ENCODE results near the gene BCL6. TPM values are rescaled to one million over a fixed set of nuclear protein-coding genes. Genes with fewer than 3 reads are reported as not detected.
A peak's percentile ranks its signal among the peaks of the same experiment; 100 is the strongest.

BCL6 gene
- total and polyA plus RNA-seq, 3 experiments from 2014 or later = 1.8 to 17.2 (median 17.1) TPM

DNA sequence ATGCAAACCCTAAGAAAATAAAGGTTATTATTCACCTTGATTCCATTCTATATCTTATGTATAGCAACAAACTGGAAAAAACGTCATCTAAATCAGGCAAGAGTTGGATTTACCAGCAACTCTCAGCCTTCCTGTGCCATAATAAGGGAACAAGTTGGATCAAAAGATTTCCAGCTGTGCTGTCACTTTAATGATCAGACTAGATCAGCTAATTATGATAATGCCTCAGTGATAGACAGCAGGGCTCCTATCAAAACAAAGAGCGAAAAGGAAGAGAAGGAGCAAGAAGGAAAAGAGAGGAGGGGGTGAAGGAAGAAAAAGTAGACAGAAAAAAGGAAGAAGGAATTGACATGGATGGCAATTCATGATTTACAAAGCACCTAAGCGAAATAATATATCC is 36.7 kb upstream of the BCL6 start:
- H3K27me3 Mint-ChIP-seq = no peaks in the 10 kb centered on the region
- no peak for DNase-seq
- Histone ChIP-seq H3K9me3 (ENCODE audit: low read length) (no peaks in the 10 kb centered on the region), H3K4me1 (ENCODE audit: insufficient read depth, low read length) (peaks cover 12% of the 10 kb centered on the region), H3K4me3 (ENCODE audit: low read length) (no peak overlapping the region), H3K27ac (ENCODE audit: low read depth, low read length) (no peak overlapping the region), H3K27me3 (ENCODE audit: insufficient read depth, low read length, poor library complexity, severe bottlenecking) (no peaks in the 10 kb centered on the region), H3K36me3 (ENCODE audit: insufficient read depth, low read length) (no peaks in the 10 kb centered on the region)
- no peaks in the 10 kb centered on the region for H3K9me3 Mint-ChIP-seq
- ChIA-PET POLR2A (no interaction called here), CTCF (no interaction called here)
- no peak overlapping the region for H3K27ac Mint-ChIP-seq
- no peaks in the 10 kb centered on the region for H3K36me3 Mint-ChIP-seq
- H3K4me3 Mint-ChIP-seq = no peak overlapping the region
- H3K4me1 Mint-ChIP-seq = peaks cover 17 to 25% (median 21%) of the 10 kb centered on the region in 3 donors

DNA sequence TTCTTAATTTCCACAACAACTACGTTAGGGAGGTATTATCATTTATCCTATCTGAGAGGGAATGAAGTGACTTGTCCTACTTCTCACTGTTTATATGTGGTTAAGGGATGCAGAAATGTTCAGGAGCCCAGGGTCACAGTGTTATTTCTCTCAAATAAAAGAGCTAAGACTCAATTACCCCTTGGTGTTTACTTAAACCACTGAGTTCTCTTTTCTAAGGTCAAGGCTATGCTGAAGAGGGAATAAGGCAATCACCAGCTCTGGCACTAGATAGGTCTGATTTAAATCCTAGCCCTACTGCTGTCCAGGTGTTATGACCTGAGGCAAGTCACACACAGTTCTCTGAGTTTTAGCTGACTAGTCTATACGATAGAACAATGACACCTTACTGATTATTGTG is 35.7 kb upstream of the BCL6 start:
- Mint-ChIP-seq H3K27ac (no peak overlapping the region), H3K4me3 (no peak overlapping the region), H3K27me3 (no peaks in the 10 kb centered on the region), H3K4me1 (peaks cover 21 to 30% (median 26%) of the 10 kb centered on the region in 3 donors), H3K9me3 (no peaks in the 10 kb centered on the region), H3K36me3 (no peaks in the 10 kb centered on the region)
- Histone ChIP-seq H3K36me3 (ENCODE audit: insufficient read depth, low read length) (no peaks in the 10 kb centered on the region), H3K9me3 (ENCODE audit: low read length) (no peaks in the 10 kb centered on the region), H3K27ac (ENCODE audit: low read depth, low read length) (no peak overlapping the region), H3K4me3 (ENCODE audit: low read length) (no peak overlapping the region), H3K4me1 (ENCODE audit: insufficient read depth, low read length) (peaks cover 16% of the 10 kb centered on the region), H3K27me3 (ENCODE audit: insufficient read depth, low read length, poor library complexity, severe bottlenecking) (no peaks in the 10 kb centered on the region)
- POLR2A ChIA-PET = no interaction called here
- no peak for DNase-seq
- CTCF ChIA-PET = interaction anchor here (1.4 kb wide), 1 partner anchor 41 kb away, joined by 4 read pairs; no protein-coding TSS in a partner anchor

DNA sequence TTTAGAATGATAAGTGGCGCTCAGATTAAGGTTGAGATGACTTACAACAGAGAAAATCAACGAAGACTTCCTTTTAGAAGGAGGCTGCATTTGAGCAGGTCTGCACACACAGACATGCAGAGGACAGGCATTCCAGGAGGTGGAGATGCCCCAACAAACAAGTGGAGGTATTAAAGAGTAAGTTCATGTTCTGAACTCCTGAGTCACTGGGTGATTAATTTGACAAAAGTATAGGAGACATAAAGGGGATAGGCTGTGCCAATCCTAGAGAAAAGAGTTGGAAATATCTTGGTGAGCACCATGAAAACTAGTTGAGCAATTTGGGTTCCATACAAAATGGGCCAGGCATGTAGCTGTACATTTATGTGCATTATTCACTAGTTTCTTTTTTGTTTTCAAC is 33.5 kb upstream of the BCL6 start:
- H3K9me3 Mint-ChIP-seq = no peaks in the 10 kb centered on the region
- no peaks in the 10 kb centered on the region for H3K36me3 Mint-ChIP-seq
- Histone ChIP-seq H3K4me1 (ENCODE audit: insufficient read depth, low read length) (peaks cover 16% of the 10 kb centered on the region), H3K27ac (ENCODE audit: low read depth, low read length) (no peak overlapping the region), H3K36me3 (ENCODE audit: insufficient read depth, low read length) (no peaks in the 10 kb centered on the region), H3K27me3 (ENCODE audit: insufficient read depth, low read length, poor library complexity, severe bottlenecking) (no peaks in the 10 kb centered on the region), H3K9me3 (ENCODE audit: low read length) (no peaks in the 10 kb centered on the region), H3K4me3 (ENCODE audit: low read length) (no peak overlapping the region)
- CTCF ChIA-PET = no interaction called here
- peak overlapping the region in 5 of 8 donors; percentile 6 to 92 (median 68) for H3K27ac Mint-ChIP-seq
- no peaks in the 10 kb centered on the region for H3K27me3 Mint-ChIP-seq
- POLR2A ChIA-PET = interaction anchor here (0.5 kb wide), 1 partner anchor 12 kb away, joined by 9 read pairs; no protein-coding TSS in a partner anchor
- no peak overlapping the region for H3K4me3 Mint-ChIP-seq
- no peak for DNase-seq
- H3K4me1 Mint-ChIP-seq = peaks cover 24 to 36% (median 31%) of the 10 kb centered on the region in 3 donors

DNA sequence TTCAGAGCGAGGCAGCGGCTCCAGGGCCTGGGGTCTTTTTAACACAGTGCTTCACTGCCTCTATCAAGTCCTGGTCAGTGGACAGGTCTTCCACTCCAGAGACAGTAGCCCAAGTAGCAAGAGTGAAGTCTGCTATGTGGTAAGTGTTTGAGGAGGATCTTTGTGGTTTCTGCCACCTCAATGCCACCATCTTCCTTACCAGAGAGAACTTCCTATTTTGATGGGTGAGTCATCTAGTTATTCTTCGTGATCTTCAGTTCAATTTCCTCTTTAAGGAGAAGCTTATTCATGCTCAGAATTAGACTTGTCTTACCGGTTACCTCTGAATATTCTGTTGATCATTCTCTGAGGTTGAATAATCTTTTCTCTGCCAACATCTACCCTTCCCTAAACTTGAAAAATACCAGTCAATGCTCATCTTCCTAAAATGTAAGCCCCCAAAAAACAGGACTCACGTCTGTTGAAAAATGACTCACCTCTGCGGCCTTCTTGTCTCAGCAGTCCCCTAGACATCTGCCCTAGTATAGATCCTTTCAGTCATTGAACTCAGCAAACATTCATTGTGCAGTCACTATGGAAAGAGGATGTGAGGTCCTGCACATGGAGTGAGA is 32.2 kb upstream of the BCL6 start:
- no peaks in the 10 kb centered on the region for H3K27me3 Mint-ChIP-seq

DNA sequence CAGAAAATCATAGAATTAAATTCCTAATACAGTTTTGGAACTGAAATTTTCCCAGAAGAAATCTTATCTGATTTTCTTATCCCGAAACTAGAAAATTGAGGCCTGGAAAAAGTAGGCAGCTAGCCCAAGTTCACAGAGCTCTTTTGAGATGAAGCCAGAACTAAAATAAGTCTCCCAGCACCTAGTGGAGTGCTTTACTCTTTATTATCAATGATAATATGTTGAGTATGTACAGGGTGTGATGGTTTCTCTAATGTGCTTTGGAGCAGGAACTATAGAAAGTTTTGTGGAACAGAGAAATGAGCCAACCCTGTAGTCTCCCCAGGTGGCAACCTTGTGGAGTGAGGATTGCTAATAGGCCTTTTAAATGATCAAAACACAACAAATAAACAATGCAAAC is 30.3 kb upstream of the BCL6 start:
- Mint-ChIP-seq H3K27me3 (no peaks in the 10 kb centered on the region), H3K36me3 (no peaks in the 10 kb centered on the region), H3K4me3 (no peak overlapping the region), H3K9me3 (no peaks in the 10 kb centered on the region), H3K4me1 (peaks cover 24 to 39% (median 34%) of the 10 kb centered on the region in 3 donors), H3K27ac (no peak overlapping the region)
- Histone ChIP-seq H3K4me3 (ENCODE audit: low read length) (no peak overlapping the region), H3K4me1 (ENCODE audit: insufficient read depth, low read length) (peaks cover 17% of the 10 kb centered on the region), H3K36me3 (ENCODE audit: insufficient read depth, low read length) (no peaks in the 10 kb centered on the region), H3K9me3 (ENCODE audit: low read length) (no peaks in the 10 kb centered on the region), H3K27ac (ENCODE audit: low read depth, low read length) (no peak overlapping the region), H3K27me3 (ENCODE audit: insufficient read depth, low read length, poor library complexity, severe bottlenecking) (no peaks in the 10 kb centered on the region)
- ChIA-PET POLR2A (no interaction called here), CTCF (no interaction called here)
- no peak for DNase-seq

More for the DNA sequence above, 32.2 kb upstream of the BCL6 start:
- Histone ChIP-seq H3K27me3 (ENCODE audit: insufficient read depth, low read length, poor library complexity, severe bottlenecking) (no peaks in the 10 kb centered on the region), H3K4me3 (ENCODE audit: low read length) (no peak overlapping the region), H3K9me3 (ENCODE audit: low read length) (no peaks in the 10 kb centered on the region), H3K27ac (ENCODE audit: low read depth, low read length) (no peak overlapping the region), H3K4me1 (ENCODE audit: insufficient read depth, low read length) (peaks cover 16% of the 10 kb centered on the region), H3K36me3 (ENCODE audit: insufficient read depth, low read length) (no peaks in the 10 kb centered on the region)
- ChIA-PET CTCF (interaction anchor here (0.8 to 1.1 kb wide), 2 partner anchors 22 to 24 kb away, joined by 3 read pairs; no protein-coding TSS in a partner anchor), POLR2A (interaction anchor here (0.6 to 1.0 kb wide), 2 partner anchors 21 to 32 kb away, joined by 3 to 5 read pairs; partner anchors contain the start of gene BCL6)
- Mint-ChIP-seq H3K9me3 (no peaks in the 10 kb centered on the region), H3K4me3 (peak overlapping the region in 6 of 7 donors; percentile 48 to 73 (median 62)), H3K4me1 (peaks cover 24 to 36% (median 32%) of the 10 kb centered on the region in 3 donors), H3K27ac (peak overlapping the region; percentile 8 to 95 (median 91)), H3K36me3 (no peaks in the 10 kb centered on the region)
- DNase-seq = peak in 4 of 5 donors; percentile 22 to 68 (median 44)

DNA sequence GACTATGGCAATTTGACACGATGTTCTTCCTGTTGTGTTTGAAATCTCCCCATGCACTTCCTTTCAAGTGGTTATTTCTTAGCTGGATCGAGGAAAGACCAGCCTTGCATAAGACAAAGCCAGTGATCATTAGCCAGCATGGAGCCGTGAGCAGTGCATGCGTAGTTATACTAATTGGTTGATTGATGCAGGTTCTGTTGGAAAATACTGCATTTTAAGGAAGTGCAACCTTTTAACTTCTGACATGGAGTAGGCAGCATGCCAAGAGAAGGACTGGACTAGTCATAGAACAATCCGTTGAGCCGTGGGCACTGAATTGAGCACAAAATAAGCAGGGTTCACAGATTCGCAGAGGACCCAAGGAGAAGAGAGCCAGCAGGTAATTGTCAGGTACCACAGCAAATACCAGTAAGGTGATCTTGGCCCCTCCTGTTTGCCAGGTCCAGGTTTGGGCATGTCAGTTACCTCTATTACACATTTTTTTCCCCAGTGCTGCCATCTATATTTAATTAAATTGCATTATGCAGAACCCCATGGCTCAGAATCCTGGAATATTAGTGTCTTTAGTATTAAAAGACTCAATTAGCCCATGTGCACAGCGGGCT is 29.0 kb upstream of the BCL6 start:
- H3K4me1 ChIP-seq (ENCODE audit: insufficient read depth, low read length) = peaks cover 29% of the 10 kb centered on the region

DNA sequence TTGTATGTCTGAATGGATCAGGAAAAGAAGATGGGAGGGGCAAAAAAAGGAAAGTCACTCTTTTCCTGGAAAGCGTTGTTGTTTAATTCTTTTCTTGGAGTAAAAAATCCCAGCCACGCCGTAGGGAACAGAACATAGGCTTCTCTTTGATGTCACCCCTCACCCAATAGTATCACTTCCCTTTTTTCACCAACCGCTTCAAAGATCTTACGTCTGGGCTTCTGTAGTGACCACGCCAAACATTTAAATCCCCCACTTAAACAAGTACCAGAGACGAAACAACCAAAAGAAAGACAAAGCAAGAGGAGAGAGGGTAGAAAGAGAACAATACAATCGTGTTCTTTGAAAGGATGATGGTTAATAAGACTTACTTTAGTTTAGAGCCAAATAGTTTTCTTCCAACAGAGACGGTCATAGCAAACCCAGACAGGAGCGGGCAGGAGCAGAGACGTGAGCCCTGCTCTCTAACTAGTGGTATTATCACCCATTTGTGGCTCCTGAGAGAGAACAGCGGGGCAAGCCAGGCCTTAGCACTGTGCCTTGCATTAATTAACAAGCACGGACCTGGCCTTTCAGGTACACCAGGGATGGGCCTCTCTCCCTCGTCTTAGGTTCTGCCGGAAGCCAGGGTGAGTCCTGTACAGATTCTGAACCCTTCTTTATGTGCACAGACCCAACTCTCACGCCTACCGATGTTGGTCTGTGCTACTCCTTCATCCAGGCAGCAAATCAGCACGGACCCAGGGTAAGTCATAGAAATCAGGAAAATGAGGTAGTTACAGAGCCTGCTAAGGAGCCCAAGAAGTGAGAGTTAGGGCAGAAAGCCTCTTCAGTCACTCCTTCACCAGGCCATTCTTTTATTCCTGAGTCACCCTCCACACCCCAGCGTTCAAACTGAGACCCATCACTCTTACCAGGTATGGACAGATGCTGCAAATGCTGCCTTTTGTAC is 28.2 kb upstream of the BCL6 start:
- Mint-ChIP-seq H3K27ac (no peak overlapping the region), H3K4me1 (peaks cover 31 to 48% (median 43%) of the 10 kb centered on the region in 3 donors), H3K9me3 (no peaks in the 10 kb centered on the region), H3K36me3 (no peaks in the 10 kb centered on the region), H3K4me3 (no peak overlapping the region), H3K27me3 (no peaks in the 10 kb centered on the region)
- Histone ChIP-seq H3K27ac (ENCODE audit: low read depth, low read length) (no peak overlapping the region), H3K36me3 (ENCODE audit: insufficient read depth, low read length) (no peaks in the 10 kb centered on the region), H3K9me3 (ENCODE audit: low read length) (no peaks in the 10 kb centered on the region), H3K27me3 (ENCODE audit: insufficient read depth, low read length, poor library complexity, severe bottlenecking) (no peaks in the 10 kb centered on the region), H3K4me1 (ENCODE audit: insufficient read depth, low read length) (peaks cover 31% of the 10 kb centered on the region), H3K4me3 (ENCODE audit: low read length) (no peak overlapping the region)
- POLR2A ChIA-PET = no interaction called here
- CTCF ChIA-PET = no interaction called here
- DNase-seq = no peak

More for the DNA sequence above, 29.0 kb upstream of the BCL6 start:
- no peaks in the 10 kb centered on the region for H3K27me3 ChIP-seq (ENCODE audit: insufficient read depth, low read length, poor library complexity, severe bottlenecking)
- ChIA-PET CTCF (no interaction called here), POLR2A (no interaction called here)
- H3K9me3 ChIP-seq (ENCODE audit: low read length) = no peaks in the 10 kb centered on the region
- no peak overlapping the region for H3K4me3 ChIP-seq (ENCODE audit: low read length)
- Mint-ChIP-seq H3K4me1 (peaks cover 31 to 46% (median 45%) of the 10 kb centered on the region in 3 donors), H3K9me3 (no peaks in the 10 kb centered on the region), H3K36me3 (no peaks in the 10 kb centered on the region), H3K4me3 (no peak overlapping the region), H3K27ac (no peak overlapping the region), H3K27me3 (no peaks in the 10 kb centered on the region)
- DNase-seq = no peak
- H3K27ac ChIP-seq (ENCODE audit: low read depth, low read length) = no peak overlapping the region
- no peaks in the 10 kb centered on the region for H3K36me3 ChIP-seq (ENCODE audit: insufficient read depth, low read length)

DNA sequence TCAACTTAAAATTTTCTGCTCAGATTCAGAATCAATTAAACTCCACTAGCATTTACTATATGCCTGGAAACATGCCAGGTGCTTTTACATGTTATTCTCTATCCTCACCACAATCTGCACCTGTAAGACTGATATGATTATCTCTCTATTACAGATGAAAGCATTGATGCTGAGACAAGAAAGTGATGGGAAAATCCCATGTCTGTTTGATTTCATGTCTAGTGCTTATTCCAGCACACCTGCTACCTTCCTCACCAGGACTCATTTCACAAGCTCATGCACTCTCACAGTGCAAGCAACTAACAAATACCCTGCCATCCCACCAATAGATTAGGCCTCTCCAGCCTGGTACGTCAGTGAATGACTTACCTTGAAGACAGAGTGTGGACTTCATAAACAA is 25.0 kb upstream of the BCL6 start:
- CTCF ChIA-PET = no interaction called here
- H3K36me3 Mint-ChIP-seq = no peaks in the 10 kb centered on the region
- no peak overlapping the region for H3K4me3 ChIP-seq (ENCODE audit: low read length)
- H3K36me3 ChIP-seq (ENCODE audit: insufficient read depth, low read length) = no peaks in the 10 kb centered on the region
- H3K27ac Mint-ChIP-seq = peak overlapping the region in 6 of 8 donors; percentile 2 to 53 (median 29)
- H3K4me1 Mint-ChIP-seq = peaks cover 14 to 32% (median 26%) of the 10 kb centered on the region in 3 donors
- no peaks in the 10 kb centered on the region for H3K9me3 ChIP-seq (ENCODE audit: low read length)
- H3K4me1 ChIP-seq (ENCODE audit: insufficient read depth, low read length) = peaks cover 15% of the 10 kb centered on the region
- POLR2A ChIA-PET = no interaction called here
- peak in 2 of 5 donors; percentile 10 to 20 for DNase-seq
- no peaks in the 10 kb centered on the region for H3K9me3 Mint-ChIP-seq
- H3K27me3 ChIP-seq (ENCODE audit: insufficient read depth, low read length, poor library complexity, severe bottlenecking) = no peaks in the 10 kb centered on the region
- H3K27ac ChIP-seq (ENCODE audit: low read depth, low read length) = no peak overlapping the region
- H3K4me3 Mint-ChIP-seq = no peak overlapping the region
- no peaks in the 10 kb centered on the region for H3K27me3 Mint-ChIP-seq

Data from CD8-positive, alpha-beta memory T cell (primary cell).